ENCODE data around the gene ZC3H4. TPM values are rescaled to one million over a fixed set of nuclear protein-coding genes. Genes with fewer than 3 reads are reported as not detected.

ZC3H4 gene
- total and polyA plus RNA-seq, 10 of the 15 experiments (the other 5 are each of a cell fraction or from before 2014, with no cell fraction given), result 5.1 to 86.3 (median 15.5) TPM

GRCh38 chr19:47111006-47111621 is 2.5 kb downstream of the ZC3H4 start (continued):
- peak; percentile 47; the same call in 1 of the 2 replicates for TF ChIP-seq CHD2 (IDR thresholded peaks at IDR 0.05; ENCODE audit: borderline replicate concordance, low read depth, low read length)
- TF ChIP-seq STAT3 (IDR thresholded peaks at IDR 0.05; ENCODE audit: low read depth, low read length), result no peak
- TF ChIP-seq MLLT1 (IDR thresholded peaks at IDR 0.05), result peak; percentile 75; the same call in 1 of the 2 replicates
- TF ChIP-seq PKNOX1 (IDR thresholded peaks at IDR 0.05), result no peak
- TF ChIP-seq NFYA (IDR thresholded peaks at IDR 0.05; ENCODE audit: borderline replicate concordance, low read depth, low read length), result no peak
- no peak for TF ChIP-seq ZNF274 (IDR thresholded peaks at IDR 0.05; ENCODE audit: insufficient read depth, insufficient read length)
- TF ChIP-seq CHD1 (IDR thresholded peaks at IDR 0.05; ENCODE audit: low read depth, low read length), result no peak
- no peak for TF ChIP-seq TCF3 (IDR thresholded peaks at IDR 0.05; ENCODE audit: borderline replicate concordance, insufficient read depth, low read depth, low read length)
- TF ChIP-seq SUPT20H (IDR thresholded peaks at IDR 0.05; ENCODE audit: borderline replicate concordance, control insufficient read depth, low read depth, low read length), result no peak
- TF ChIP-seq TBL1XR1 (IDR thresholded peaks at IDR 0.05; ENCODE audit: low read depth, low read length), result no peak
- no peak for TF ChIP-seq HCFC1 (IDR thresholded peaks at IDR 0.05; ENCODE audit: low read length)
- no peak for TF ChIP-seq CEBPB (IDR thresholded peaks at IDR 0.05; ENCODE audit: borderline replicate concordance in 1 of 2, low read depth in 2 of 2, low read length in 2 of 2)
- no peak for TF ChIP-seq MYC (IDR thresholded peaks at IDR 0.05; ENCODE audit: insufficient read depth, insufficient read length, insufficient replicate concordance, low read length, severe bottlenecking)
- TF ChIP-seq ZNF687 (IDR thresholded peaks at IDR 0.05), result no peak
- no peak for TF ChIP-seq GABPA (IDR thresholded peaks at IDR 0.05; ENCODE audit: low read depth)
- no peak for TF ChIP-seq HDAC6 (IDR thresholded peaks at IDR 0.05; ENCODE audit: unreplicated experiment)
- no peak for TF ChIP-seq RAD51 (IDR thresholded peaks at IDR 0.05)
- no peak for TF ChIP-seq IRF5 (IDR thresholded peaks at IDR 0.05; ENCODE audit: borderline replicate concordance)
- TF ChIP-seq SPI1 (IDR thresholded peaks at IDR 0.05; ENCODE audit: borderline replicate concordance, insufficient read depth, low read depth, low read length), result peak; percentile 62; the same call in 1 of the 2 replicates
- TF ChIP-seq ZSCAN29 (IDR thresholded peaks at IDR 0.05), result no peak
- TF ChIP-seq KDM1A (IDR thresholded peaks at IDR 0.05; ENCODE audit: borderline replicate concordance), result no peak
- no peak for TF ChIP-seq SREBF1 (IDR thresholded peaks at IDR 0.05; ENCODE audit: low read length)
- no peak for TF ChIP-seq TARDBP (IDR thresholded peaks at IDR 0.05; ENCODE audit: borderline replicate concordance)
- no peak for TF ChIP-seq NBN (IDR thresholded peaks at IDR 0.05)

Data from GM12878 (cell line).